Measurements from ENCODE around the gene ZNF512. TPM values are rescaled to one million over a fixed set of nuclear protein-coding genes. Genes with fewer than 3 reads are reported as not detected.

The ZNF512 gene
- total and polyA plus RNA-seq, 9 donors, result 28.8 to 79.7 (median 53.4) TPM

- Histone ChIP-seq H3K27ac (no peak overlapping the region), H3K9me3 (no peaks in the 10 kb centered on the region), H3K4me3 (no peak overlapping the region), H3K27me3 (no peaks in the 10 kb centered on the region), H3K4me1 (ENCODE audit: insufficient read depth) (no peaks in the 10 kb centered on the region), H3K36me3 (no peaks in the 10 kb centered on the region)
- no peak for DNase-seq
- intact Hi-C loops (cut with DNase I), result loop anchor here in 1 of 4 donors (5.0 kb wide), 1 partner anchor 1225 kb away; no protein-coding TSS in a partner anchor
- TF ChIP-seq EP300 (IDR thresholded peaks at IDR 0.05) (no peak), CTCF (IDR thresholded peaks at IDR 0.05) (no peak), POLR2A (IDR thresholded peaks at IDR 0.05) (no peak)
Measured at GRCh38 chr2:27647289-27647688, 64.4 kb downstream of the ZNF512 start.

DNA sequence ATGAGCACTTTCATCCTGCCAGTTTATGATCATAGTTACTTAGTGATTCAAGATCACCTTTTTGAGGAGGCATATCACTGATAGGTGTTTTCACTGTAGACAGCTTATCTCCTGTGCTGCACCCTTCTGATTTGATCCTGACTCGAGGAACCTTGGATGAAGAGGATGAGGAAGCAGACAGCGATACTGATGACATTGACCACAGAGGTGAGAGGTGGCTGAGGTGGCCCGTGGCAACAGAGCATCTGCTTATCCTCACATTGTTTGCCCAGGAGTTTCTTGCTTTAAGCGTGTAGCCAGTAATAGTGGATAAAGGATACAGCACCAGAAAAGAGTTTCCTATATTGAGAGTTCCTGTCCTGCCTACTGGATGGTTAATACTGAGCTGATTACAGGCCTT is 64.9 kb downstream of the ZNF512 start:
- no peaks in the 10 kb centered on the region for H3K36me3 ChIP-seq
- WGBS, 3 donors, result 81 to 91% (median 83%) methylated on average over 4 of the region's 4 CpGs
- no peak overlapping the region for H3K27ac ChIP-seq
- no peaks in the 10 kb centered on the region for H3K27me3 ChIP-seq
- TF ChIP-seq CTCF (IDR thresholded peaks at IDR 0.05) (no peak), EP300 (IDR thresholded peaks at IDR 0.05) (no peak), POLR2A (IDR thresholded peaks at IDR 0.05) (no peak)
- no peaks in the 10 kb centered on the region for H3K4me1 ChIP-seq (ENCODE audit: insufficient read depth)
- no peak overlapping the region for H3K4me3 ChIP-seq
- no peak for DNase-seq
- intact Hi-C loops (cut with DNase I), result loop anchor here in 1 of 4 donors (5.0 kb wide), 1 partner anchor 1225 kb away; no protein-coding TSS in a partner anchor
- H3K9me3 ChIP-seq, result no peaks in the 10 kb centered on the region

DNA sequence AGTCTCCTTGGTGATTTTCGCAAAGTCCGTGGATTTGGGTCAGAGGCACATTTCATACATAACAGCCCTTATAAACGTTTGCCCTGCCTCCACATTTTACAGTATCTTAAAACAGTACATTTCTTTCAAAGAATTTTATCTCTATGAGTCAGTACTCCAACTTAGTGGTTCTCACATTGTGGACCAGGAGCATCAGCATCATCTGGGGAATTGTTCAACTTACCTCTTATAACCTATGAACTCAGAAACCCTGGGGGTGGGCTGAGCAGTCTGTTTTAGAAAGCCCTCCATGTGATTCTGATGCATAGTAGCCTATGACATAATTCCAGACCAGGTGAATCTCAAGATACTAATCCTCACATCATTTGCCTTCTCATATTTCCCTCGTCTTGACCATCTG is 68.2 kb downstream of the ZNF512 start:
- Histone ChIP-seq H3K27ac (no peak overlapping the region), H3K4me1 (ENCODE audit: insufficient read depth) (no peaks in the 10 kb centered on the region), H3K27me3 (no peaks in the 10 kb centered on the region), H3K9me3 (no peaks in the 10 kb centered on the region), H3K4me3 (no peak overlapping the region), H3K36me3 (no peaks in the 10 kb centered on the region)
- intact Hi-C loops (cut with DNase I), result no loop called here
- TF ChIP-seq POLR2A (IDR thresholded peaks at IDR 0.05), result no peak
- TF ChIP-seq EP300 (IDR thresholded peaks at IDR 0.05), result no peak
- TF ChIP-seq CTCF (IDR thresholded peaks at IDR 0.05), result no peak
- no peak for DNase-seq
- 66 to 73% (median 71%) methylated on average over 4 of the region's 4 CpGs for WGBS, 3 donors

- H3K9me3 ChIP-seq, result no peaks in the 10 kb centered on the region
- no peaks in the 10 kb centered on the region for H3K27me3 ChIP-seq
- TF ChIP-seq CTCF (IDR thresholded peaks at IDR 0.05) (no peak), EP300 (IDR thresholded peaks at IDR 0.05) (no peak), POLR2A (IDR thresholded peaks at IDR 0.05) (no peak)
- no peaks in the 10 kb centered on the region for H3K4me1 ChIP-seq (ENCODE audit: insufficient read depth)
- H3K36me3 ChIP-seq, result no peaks in the 10 kb centered on the region
- intact Hi-C loops (cut with DNase I), result no loop called here
- H3K4me3 ChIP-seq, result no peak overlapping the region
- DNase-seq, result no peak
- no peak overlapping the region for H3K27ac ChIP-seq
Measured at GRCh38 chr2:27652341-27652740, 69.5 kb downstream of the ZNF512 start.

- H3K27me3 ChIP-seq, result no peaks in the 10 kb centered on the region
- intact Hi-C loops (cut with DNase I), result no loop called here
- no peaks in the 10 kb centered on the region for H3K36me3 ChIP-seq
- H3K9me3 ChIP-seq, result no peaks in the 10 kb centered on the region
- 77 to 88% (median 79%) methylated on average over 1 of the region's 1 CpG for WGBS, 3 donors
- H3K4me1 ChIP-seq (ENCODE audit: insufficient read depth), result no peaks in the 10 kb centered on the region
- no peak overlapping the region for H3K27ac ChIP-seq
- no peak overlapping the region for H3K4me3 ChIP-seq
- no peak for DNase-seq
- TF ChIP-seq CTCF (IDR thresholded peaks at IDR 0.05) (no peak), EP300 (IDR thresholded peaks at IDR 0.05) (no peak), POLR2A (IDR thresholded peaks at IDR 0.05) (no peak)
Measured at GRCh38 chr2:27652790-27653189, 69.9 kb downstream of the ZNF512 start.
